Nephron (organoid): Measurements from ENCODE around the gene OR10G7.
"Not testable (repeated sequence)": the region's sequence is repeated elsewhere in the genome, so short reads cannot be mapped to it uniquely, and the experiment has no call there.

Source experiments
- H3K27ac Mint-ChIP-seq, 3 experiments: 2 replicates each; pipeline ENCODE4 v1.8.0; 2020; ENCODE audit warnings: mixed read lengths in 3 of 3, mild to moderate bottlenecking in 2 of 3, moderate library complexity in 1 of 3
- H3K27me3 Mint-ChIP-seq: 2 replicates; pipeline ENCODE4 v1.8.0; 2021; ENCODE audit warnings: low read depth, mild to moderate bottlenecking, moderate library complexity, mixed read lengths
- H3K36me3 Mint-ChIP-seq: 2 replicates; pipeline ENCODE4 v1.8.0; 2020; ENCODE audit warnings: low read depth, mixed read lengths
- H3K4me1 Mint-ChIP-seq: 2 replicates; pipeline ENCODE4 v1.8.0; 2020; ENCODE audit warnings: mixed read lengths
- H3K4me3 Mint-ChIP-seq, 3 experiments: 2 replicates each; pipeline ENCODE4 v1.8.0; 2020; ENCODE audit warnings: mild to moderate bottlenecking in 3 of 3, mixed read lengths in 3 of 3, moderate library complexity in 2 of 3
- H3K9me3 Mint-ChIP-seq: 2 replicates; pipeline ENCODE4 v1.8.0; 2020; ENCODE audit warnings: mixed read lengths
- CTCF ChIP-seq, 3 experiments: fragments of 200-600 bp; sonication (generic); IDR thresholded peaks; one replicate each; pipeline ENCODE4 v1.5.0; 2021; ENCODE audit warnings: antibody characterized with exemption in 3 of 3; ENCODE audit not compliant: unreplicated experiment in 3 of 3

The OR10G7 gene

GRCh38 chr11:124039557-124039956, 1.6 kb downstream of the OR10G7 start:
- Mint-ChIP-seq H3K9me3 (no peaks in the 10 kb centered on the region), H3K27ac (no peak overlapping the region), H3K4me1 (no peaks in the 10 kb centered on the region), H3K36me3 (no peaks in the 10 kb centered on the region), H3K4me3 (no peak overlapping the region), H3K27me3 (no peaks in the 10 kb centered on the region)
- no peak for TF ChIP-seq CTCF (IDR thresholded peaks at IDR 0.05; ENCODE audit: unreplicated experiment in 3 of 3)

GRCh38 chr11:124036666-124037065, 4.5 kb downstream of the OR10G7 start:
- H3K27ac Mint-ChIP-seq = no peak overlapping the region
- no peaks in the 10 kb centered on the region for H3K4me1 Mint-ChIP-seq
- H3K27me3 Mint-ChIP-seq = no peaks in the 10 kb centered on the region
- no peak for TF ChIP-seq CTCF (IDR thresholded peaks at IDR 0.05; ENCODE audit: unreplicated experiment in 3 of 3)
- H3K36me3 Mint-ChIP-seq = no peaks in the 10 kb centered on the region
- H3K4me3 Mint-ChIP-seq = no peak overlapping the region
- no peaks in the 10 kb centered on the region for H3K9me3 Mint-ChIP-seq

DNA sequence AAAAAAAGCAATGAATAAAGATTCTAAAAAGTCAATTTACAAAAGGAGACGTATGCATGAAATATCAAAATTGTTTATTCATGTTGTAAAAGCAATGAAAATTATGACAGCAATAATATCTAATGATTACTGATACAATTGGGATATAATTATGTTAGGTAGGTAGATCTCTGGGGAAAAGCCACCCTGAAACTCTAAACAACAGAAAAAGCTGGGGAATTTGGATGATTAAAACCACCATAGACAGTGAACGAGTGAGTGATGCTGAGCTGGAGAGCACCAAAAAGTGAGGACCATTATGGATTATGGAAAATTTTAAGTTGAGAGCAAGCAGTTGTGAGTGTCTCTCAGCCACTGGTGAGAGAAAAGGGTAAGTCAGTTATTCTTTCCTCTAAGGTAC, 14.6 kb downstream of the OR10G7 start, which contains the start of gene OR10G8:
OR10G8 (plus strand) TSS at position 301 of the 400 bp plus-strand sequence. CDS start 2,825 bp downstream, outside the sequence.
- Mint-ChIP-seq H3K36me3 (no peaks in the 10 kb centered on the region), H3K4me3 (no peak within 1 kb of the TSS), H3K27ac (no peak within 1 kb of the TSS), H3K9me3 (no peaks in the 10 kb centered on the region), H3K27me3 (no peaks in the 10 kb centered on the region), H3K4me1 (no peaks in the 10 kb centered on the region)
- no peak for TF ChIP-seq CTCF (IDR thresholded peaks at IDR 0.05; ENCODE audit: unreplicated experiment in 3 of 3)

- H3K4me1 Mint-ChIP-seq, H3K27ac Mint-ChIP-seq, H3K9me3 Mint-ChIP-seq, H3K4me3 Mint-ChIP-seq, H3K36me3 Mint-ChIP-seq, H3K27me3 Mint-ChIP-seq: not testable (repeated sequence)
Measured at GRCh38 chr11:124015837-124016236, 25.3 kb downstream of the OR10G7 start.

DNA sequence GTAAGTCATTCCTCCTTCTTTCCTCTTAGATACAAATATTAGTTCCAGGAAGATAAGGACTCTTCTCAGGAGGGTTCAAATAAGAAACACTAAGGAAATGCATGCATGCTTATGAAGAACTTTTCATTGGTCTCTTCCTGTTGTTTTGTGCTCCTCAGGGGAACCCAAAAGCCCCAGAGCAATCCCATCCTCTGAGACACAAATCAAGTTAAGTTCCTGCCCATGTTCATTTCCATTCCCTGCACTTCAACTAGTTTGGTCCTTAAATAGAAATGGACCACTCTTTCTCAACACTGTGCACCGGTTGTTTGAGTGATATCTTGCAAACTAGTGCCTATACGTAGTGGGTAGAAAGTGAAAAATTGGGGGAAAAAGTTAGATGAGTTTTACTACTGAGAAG, 28.4 kb downstream of the OR10G7 start, which contains the start of gene OR10G4:
OR10G4 (plus strand) TSS at position 301 of the 400 bp plus-strand sequence. CDS start 2,578 bp downstream, outside the sequence.
- Mint-ChIP-seq H3K9me3 (no peaks in the 10 kb centered on the region), H3K27ac (no peak within 1 kb of the TSS), H3K27me3 (peaks cover 4% of the 10 kb centered on the region), H3K4me3 (no peak within 1 kb of the TSS), H3K4me1 (no peaks in the 10 kb centered on the region), H3K36me3 (no peaks in the 10 kb centered on the region)
- TF ChIP-seq CTCF (IDR thresholded peaks at IDR 0.05; ENCODE audit: unreplicated experiment in 3 of 3) = no peak

GRCh38 chr11:123995119-123995518, 46.0 kb downstream of the OR10G7 start, which contains the start of gene OR10G6:
OR10G6 (minus strand) TSS chr11:123995161; CDS start chr11:123995161, 0 bp downstream.
- TF ChIP-seq CTCF (IDR thresholded peaks at IDR 0.05; ENCODE audit: unreplicated experiment in 3 of 3) = no peak
- no peak within 1 kb of the TSS for H3K27ac Mint-ChIP-seq
- no peaks in the 10 kb centered on the region for H3K9me3 Mint-ChIP-seq
- no peaks in the 10 kb centered on the region for H3K27me3 Mint-ChIP-seq
- H3K36me3 Mint-ChIP-seq = no peaks in the 10 kb centered on the region
- no peaks in the 10 kb centered on the region for H3K4me1 Mint-ChIP-seq
- H3K4me3 Mint-ChIP-seq = no peak within 1 kb of the TSS
